GM18909 (cell line): ENCODE results near the gene VAMP2.

Source experiments
- ATAC-seq: cut with Tn5 transposase; IDR thresholded peaks from one replicate; pipeline ENCODE4 v1.9.1; 2021; ENCODE audit warnings: mild to moderate bottlenecking; ENCODE audit not compliant: unreplicated experiment, poor library complexity

The VAMP2 gene

DNA sequence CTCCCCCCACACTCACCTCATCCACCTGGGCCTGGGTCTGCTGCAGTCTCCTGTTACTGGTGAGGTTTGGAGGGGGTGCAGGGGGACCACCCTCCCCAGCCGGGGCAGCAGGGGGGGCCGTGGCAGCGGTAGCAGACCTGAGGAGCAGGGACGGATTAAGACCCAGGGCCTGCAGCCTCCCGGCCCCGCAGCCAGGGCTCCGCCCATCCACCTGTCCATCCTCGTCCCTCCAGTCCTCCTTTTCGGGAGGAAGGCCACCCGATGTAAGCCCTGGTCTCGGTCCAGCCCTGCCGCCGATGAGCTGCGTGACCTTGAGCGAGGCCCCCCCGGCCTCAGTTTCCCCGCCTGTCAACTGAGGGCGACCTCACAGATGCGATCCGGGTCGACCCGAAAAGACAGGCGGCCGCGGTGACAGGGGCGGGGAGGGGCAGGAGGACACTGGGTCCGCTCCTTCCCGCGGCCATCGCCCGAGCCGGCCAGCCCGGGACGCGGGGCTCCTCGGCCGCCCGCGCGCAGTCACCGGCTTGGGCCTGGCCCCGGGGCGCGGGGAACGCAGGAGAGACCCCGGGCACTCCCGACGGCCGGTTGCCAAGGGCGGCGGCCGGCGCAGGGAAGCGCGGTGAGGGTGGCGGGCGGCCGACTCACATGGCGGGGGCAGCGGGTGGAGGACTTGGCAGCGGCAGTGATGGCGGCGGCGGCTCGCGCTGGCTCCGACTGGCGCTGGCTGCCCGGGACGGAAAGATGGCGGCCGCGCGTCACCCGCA is at the start of gene VAMP2:
Gene VAMP2 (minus strand): TSS at position 716 of the 764 bp plus-strand sequence. CDS start 69 bp downstream, at position 647.
- ATAC-seq: peak; percentile 54

GRCh38 chr17:8210761-8211458 is 48.2 kb upstream of the VAMP2 start:
- no peak for ATAC-seq

GRCh38 chr17:8209907-8210760 is 47.4 kb upstream of the VAMP2 start, which contains the start of gene AURKB:
Gene AURKB, minus strand, starts transcription at chr17:8210575. Its CDS starts 351 bp downstream, at chr17:8210224.
- ATAC-seq: peak; percentile 93

- ATAC-seq: no peak
These were observed 43.8 kb upstream of the VAMP2 start for GRCh38 chr17:8206536-8206935.

DNA sequence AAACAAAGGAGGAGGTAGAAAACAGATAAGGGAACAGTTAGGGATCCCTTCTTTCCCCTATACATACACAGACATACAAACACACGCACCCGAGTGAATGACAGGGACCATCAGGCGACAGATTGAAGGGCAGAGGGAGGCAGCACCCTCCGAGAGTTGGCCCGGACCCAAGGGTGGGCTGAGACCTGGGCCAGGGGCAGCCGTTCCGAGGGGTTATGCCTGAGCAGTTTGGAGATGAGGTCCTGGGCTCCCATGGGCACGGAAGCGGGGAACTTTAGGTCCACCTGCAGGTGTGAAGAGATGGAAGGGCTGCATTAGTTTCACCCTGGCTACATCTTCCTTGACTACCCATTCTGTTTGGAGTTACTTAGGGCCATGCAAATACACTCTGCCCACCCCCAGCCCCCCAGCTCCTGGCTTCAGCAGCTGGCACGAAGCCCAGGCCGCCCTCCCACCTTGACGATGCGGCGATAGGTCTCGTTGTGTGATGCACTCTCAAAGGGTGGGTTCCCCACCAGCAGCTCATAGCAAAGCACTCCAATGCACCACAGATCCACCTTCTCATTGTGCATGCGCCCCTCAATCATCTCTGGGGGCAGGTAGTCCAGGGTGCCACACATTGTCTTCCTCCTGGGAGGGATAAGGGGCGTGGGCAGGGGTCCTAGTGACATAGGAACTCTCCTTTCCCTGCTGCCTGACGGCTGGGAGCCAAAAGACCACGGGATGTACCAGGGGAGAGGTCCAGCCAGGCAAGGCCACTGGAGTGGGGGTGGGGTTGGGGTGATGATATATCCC is 42.2 kb upstream of the VAMP2 start:
- no peak for ATAC-seq

- peak; percentile 31 for ATAC-seq
These were observed 29.5 kb upstream of the VAMP2 start for GRCh38 chr17:8192070-8192815.

DNA sequence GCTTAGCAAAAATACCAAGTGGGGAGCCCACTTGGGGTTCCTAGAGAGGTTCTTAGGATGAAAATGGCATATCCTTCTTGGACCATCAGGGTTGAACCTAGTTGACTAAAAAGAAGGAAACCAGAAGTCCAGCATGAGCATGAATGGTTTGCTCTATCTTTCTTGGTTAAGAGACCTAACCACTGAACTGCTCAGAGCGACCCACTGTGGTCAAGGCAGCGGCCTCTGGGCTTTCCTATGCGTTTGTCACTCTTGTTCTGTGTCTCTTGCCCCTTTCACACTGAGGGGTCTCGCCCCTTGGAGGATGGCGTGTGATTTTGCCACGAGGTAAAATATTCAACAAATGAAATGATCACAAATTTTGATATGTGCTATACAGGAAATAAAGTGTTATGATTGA is 27.8 kb upstream of the VAMP2 start:
- no peak for ATAC-seq

DNA sequence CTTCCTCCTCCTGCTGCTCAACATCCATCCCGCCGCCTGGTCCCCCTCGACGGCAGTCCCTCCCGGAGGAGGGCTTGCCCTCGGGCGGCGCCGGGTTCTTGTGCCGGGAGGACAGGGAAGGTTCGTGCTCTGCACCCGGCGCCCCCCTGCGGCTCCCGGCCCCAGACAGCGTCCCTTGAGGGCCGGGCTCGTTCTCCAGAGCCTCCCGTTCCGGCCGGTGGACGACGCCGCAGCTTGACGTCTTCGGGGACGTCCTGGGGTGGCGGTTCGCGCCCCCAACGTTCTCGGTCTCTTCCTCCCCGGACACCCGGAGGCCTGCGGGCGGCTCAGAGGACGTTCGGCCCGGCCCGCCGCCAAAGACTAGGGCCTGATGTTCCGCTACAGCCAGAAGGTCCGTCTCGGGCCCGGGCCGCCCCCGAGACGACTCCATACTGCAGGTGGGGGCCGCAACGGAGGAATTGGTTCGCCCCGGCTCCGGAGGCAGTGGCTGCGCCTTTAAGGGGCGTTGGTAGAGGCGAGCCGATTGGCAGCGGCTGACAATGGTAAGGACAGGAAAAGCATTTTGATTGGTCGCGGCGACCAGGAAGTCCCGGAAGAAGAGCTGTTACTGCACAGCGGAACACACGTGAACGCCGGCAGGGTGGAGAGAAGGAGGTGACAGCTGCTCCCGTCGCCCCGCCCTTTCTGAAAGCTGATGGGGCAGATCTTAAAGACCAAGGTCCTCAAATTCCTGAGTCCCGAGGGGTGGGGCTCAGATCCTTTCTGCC is 27.1 kb upstream of the VAMP2 start, which contains the start of gene BORCS6:
Gene BORCS6 (minus strand): TSS at position 470 of the 767 bp plus-strand sequence. CDS start 40 bp downstream, at position 430.
- peak; percentile 49 for ATAC-seq

- ATAC-seq: no peak
These were observed 26.4 kb upstream of the VAMP2 start for GRCh38 chr17:8189041-8189710.

GRCh38 chr17:8188263-8188839 is 25.6 kb upstream of the VAMP2 start:
- no peak for ATAC-seq

GRCh38 chr17:8187517-8188262 is 24.9 kb upstream of the VAMP2 start:
- ATAC-seq: peak; percentile 35

DNA sequence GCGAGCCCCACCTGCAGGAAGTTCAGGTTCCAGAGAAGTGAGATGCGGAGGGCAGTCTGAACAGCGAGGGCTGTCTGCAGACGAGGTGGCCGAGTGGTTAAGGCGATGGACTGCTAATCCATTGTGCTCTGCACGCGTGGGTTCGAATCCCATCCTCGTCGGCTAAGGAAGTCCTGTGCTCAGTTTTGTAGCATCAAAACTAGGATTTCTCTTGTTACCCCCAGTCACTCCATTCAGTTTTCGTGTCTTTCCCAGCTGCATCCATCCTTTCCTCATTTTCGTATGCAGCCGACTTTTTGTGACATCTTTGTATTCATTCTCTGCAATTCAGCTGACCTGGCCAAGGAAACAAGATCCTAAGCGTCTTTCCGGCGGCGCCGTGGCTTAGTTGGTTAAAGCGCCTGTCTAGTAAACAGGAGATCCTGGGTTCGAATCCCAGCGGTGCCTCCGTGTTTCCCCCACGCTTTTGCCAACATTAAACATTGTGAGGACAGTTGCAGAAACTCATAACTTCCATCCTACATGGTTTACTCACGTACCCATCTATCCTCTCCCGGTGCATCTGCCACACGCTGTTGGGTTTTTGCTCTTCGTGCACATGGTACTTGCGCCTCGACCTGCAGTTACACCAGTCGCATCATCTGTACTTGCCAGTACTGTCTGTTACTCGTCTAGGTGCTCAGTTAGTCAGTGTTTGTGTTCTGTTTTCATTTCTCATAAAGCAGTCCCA is 24.2 kb upstream of the VAMP2 start:
- peak; percentile 31 for ATAC-seq

DNA sequence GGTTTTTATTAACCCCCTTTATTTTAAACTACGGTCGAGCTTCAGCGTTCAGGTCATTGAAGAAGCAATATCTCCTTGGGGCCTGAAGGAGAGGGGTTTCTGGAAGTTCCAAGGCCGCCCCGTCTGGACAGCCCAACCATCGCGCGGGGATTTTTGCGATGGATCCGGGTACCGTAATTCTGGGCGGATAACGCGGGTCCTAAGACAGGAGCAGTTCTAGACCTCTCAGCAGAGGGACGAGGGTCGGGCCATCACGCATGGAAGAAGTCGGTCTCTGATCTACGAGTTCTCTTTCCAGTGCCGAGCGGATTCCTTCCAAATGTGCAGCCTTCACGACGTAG is 23.7 kb upstream of the VAMP2 start:
- peak; percentile 1 for ATAC-seq

DNA sequence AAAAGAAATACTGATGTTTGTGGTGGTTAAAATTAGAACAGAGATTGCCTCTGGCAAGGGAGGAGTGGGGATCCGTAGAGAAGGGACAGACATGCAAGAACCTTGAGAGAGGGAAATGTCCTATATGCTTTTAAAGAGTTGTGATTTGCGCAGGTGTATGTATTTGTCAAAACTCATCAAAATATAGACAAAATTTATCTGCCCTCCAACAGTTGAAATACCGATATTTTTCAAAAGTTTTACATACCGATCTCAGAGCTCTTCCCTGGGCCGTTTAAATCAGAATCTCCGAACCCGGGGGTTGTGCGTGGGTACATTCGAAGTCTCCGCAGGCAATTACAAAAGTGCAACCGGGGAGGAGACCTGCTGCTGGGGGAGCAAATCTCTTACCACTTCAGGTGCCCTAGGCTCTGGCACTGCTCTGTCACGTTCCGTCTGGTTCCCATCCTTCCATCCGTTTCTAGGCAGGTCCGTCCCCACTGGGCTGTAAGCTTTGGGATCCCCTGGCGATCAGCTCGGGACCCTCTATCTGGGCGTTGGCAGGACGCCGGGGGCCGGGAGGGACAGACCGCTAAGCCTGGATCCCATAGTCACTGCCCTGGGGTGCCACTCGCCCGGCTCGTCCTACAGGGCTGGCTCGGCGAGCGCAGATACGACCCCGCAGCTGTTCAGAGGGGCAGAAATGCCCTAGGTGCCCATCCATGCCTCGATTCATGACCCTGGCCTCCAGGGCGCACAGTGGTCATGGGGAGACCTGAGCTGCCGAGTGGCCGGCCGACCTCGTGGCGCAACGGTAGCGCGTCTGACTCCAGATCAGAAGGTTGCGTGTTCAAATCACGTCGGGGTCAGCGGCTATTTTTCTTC is 23.1 kb upstream of the VAMP2 start:
- ATAC-seq: peak; percentile 32

DNA sequence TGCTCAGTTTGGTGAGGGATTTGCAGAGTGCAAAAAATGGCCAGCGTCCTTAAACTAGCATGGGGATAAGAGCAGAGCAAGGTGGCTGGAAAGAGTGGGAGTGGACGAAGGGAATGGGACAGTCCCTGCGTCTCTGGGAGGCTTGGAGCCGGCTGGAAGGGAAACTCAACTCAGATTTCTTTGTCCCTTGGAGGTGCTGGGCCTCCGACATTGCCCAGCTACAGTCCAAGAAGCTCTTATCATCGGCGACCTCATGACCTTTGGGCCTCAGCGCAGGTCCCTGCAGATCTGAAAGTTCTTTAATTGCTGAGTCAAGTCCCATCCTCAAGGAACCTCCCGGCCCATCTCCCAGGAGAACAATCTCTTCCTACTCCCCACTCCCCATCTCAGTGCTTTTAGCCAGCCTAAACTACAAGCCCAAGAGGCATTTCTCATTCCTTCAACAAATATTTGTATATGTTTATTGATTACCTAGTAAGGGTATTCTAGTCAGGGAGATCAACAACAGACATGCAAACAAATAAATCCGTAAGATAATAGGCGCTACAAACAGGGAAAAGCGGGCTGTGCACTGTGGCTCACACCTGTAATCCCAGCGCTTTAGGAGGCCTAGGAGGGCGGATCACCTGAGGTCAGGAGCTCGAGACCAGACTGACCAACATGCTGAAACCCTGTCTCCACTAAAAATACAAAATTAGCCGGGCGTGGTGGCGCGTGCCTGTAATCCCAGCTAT is 14.4 kb upstream of the VAMP2 start:
- no peak for ATAC-seq
